ENCODE measurements around the gene MXD3.
"Not testable (repeated sequence)": the region's sequence is repeated elsewhere in the genome, so short reads cannot be mapped to it uniquely, and the experiment has no call there.

The MXD3 gene, protein sequence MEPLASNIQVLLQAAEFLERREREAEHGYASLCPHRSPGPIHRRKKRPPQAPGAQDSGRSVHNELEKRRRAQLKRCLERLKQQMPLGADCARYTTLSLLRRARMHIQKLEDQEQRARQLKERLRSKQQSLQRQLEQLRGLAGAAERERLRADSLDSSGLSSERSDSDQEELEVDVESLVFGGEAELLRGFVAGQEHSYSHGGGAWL

DNA sequence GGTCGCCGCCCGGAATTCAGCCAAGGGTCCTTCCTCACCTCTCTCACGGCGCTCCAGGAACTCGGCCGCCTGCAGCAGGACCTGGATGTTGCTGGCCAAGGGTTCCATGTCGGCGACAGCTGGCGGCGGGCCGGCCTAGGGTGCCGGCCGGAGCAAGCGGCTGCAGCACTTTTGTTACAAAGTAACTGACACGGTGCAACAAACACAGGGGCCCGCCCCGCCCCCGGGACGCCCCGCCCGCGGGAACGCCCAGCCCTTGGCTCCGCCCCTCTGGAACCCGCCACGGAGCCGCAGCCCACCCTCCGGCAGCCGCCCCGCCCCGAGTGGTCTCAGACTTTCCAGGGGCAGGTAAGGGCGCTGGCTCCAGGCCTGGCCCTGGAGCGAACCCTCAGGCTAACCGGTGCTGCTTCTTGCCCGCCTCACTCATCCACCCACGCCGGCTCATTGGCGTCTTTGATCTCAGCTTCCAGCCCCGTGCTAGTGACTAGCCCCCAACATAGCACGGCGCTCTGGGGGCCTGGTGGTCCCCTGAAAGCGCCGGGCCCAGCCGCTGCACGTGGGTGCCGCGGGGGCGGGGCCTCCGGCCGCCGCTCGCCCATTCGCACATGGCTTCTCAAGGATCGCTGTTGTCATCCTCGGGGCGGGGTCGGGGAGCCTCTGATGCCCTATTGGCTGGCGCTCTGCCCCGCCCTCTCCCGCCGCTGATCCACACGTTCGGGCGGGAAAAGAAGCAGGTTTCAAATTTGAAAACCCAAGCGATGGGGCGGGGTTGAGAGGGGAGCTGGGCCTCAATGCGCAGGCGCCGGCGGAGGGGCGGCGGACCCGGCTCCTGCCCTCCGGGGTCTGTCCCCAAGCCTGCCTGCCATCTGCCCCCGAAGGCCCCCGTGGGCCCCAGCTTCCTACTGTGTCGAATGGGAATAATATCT lies at the start of gene MXD3:
TSS of gene MXD3 (minus strand) at position 176 of the 926 bp plus-strand sequence. CDS start at position 108, 68 bp downstream.
- peak; percentile 94 for DNase-seq

DNA sequence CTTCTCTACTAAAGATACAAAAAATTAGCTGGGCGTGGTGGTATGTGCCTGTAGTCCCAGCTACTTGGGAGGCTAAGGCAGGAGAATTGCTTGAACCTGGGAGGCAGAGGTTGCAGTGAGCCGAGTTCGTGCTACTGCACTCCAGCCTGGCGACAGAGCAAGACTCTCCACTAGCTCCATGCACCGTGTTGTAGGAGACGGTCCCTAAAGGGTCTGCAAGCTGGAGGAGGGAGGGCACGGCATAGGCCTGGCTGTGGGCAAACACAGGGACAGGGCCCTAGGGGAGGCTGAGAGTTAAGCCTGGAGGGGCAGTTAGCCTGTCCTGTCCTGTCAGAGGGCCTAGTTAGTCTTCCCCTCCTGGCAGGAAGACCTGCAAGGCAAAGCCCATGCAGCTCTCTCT lies 49.0 kb upstream of the MXD3 start:
- DNase-seq, result not testable (repeated sequence)

DNA sequence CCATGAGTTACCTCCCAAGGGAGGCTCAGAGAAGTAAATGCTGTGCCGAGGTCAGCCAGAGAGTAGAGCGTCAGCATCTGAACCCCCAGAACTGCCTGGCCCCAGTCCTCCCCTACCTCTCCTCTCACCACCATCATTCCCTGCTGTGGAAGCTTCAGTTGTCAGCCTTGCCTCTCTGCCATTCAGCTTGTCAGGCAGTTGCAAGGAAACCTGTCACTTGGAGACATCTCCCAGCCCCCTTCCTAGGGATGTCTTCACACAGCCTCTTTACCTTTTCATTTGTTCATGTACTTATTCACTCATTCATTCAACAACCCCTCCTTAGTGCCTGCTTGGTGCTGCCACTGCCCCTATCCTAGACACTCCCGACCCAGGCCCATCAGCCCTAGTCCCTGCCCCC lies 48.2 kb upstream of the MXD3 start:
- DNase-seq, result no peak

DNA sequence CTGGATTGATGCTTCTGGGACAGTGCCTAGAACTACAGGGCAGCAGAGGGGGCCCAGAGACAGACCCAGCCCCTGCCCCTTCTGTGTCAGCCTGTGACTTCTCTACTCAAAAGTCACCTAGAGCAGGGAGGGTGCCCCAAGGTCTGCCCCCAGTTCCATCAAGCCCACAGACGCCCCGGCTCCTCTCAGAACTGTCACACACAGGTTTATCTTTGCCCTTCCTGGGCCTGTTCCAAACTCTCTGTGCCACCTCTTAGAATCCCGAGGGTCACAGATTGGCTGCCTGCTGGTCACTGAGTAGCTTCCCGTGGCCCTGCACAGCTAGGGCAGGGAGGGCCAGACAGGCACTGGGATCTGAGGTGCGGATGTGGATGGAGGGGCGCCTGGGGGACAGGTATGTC lies 47.8 kb upstream of the MXD3 start:
- DNase-seq, result no peak

DNA sequence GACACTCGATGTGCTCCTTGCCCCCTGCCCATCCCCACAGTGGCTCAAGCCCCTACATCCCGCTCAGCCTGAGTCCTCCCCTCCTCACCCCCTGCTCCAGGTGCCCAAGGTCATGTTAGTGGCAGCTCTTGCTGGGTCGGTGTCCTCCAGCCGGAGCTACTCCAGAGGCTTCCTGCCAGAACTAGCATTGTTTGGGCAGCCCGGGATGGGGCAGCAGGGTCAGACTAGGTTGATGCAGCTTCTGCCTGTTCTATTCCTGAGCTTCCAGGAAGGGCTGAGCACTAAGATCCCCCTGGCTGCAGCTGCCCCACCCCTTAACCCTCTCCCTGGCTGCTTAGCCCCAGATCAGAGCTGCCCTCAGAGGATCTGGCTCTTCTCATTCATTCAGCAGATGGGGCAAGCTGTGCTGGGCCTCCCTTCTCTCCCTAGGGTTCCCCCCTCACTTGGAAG lies 46.7 kb upstream of the MXD3 start:
- no peak for DNase-seq

DNA sequence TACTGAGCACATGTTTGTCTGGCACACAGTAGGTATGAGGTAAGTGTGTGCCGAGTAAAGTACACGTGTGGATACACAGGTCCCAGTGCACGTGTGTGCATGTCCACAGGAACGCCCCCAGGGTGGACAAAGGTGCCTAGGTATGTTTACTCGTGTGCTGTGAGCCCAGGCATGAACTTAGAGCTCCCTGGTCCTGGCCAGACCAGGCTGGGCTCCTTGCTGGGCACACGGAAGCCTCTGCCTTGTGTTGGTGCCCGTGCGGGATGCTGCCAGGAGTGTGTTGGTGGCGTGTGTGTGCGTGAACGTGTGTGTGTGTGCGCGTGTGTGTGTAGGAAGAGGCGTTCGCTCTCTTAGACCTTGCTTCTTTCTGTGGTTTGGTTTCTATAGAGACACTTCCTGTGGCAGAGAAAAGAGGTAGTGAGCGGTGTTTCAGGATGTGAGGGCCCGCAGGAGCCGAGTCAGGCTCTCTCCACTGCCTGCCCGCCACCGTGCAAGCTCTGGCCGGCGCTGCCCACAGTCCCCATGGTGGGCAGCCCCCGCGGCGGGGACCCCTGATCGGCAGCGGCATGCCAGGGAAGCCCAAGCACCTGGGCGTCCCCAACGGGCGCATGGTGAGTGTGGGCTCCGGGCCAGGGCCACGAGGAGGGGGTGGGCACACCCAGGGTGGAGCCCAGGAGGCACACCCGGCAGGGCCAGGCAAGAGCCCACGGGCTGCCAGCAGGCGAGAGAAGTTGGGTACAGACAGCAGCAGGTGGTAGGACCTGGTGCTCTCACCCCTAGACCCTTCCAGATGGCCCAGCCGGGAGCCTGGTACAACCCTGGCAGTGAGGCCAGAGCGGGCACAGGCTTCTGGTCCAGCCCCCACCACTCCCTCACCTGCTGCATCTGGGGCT lies 46.0 kb upstream of the MXD3 start, which contains the start of gene RGS14:
TSS of gene RGS14 (plus strand) at position 466 of the 893 bp plus-strand sequence. CDS start at position 567, 101 bp downstream.
- DNase-seq, result peak; percentile 68

DNA sequence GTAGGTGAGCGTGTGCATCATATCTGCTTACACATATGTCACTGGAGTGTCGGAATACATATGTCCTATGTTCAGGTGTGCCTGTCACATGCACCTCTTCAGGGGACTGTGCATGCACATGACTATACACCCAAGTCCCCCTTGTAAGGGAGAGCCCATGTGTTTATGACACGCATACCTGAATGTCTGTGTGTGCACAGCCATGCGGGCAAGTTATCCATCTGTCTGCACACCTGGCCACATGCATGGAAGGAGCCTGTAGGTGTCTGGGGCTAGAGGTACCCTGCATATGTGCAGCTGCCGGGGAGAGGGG lies 45.4 kb upstream of the MXD3 start:
- DNase-seq, result no peak

DNA sequence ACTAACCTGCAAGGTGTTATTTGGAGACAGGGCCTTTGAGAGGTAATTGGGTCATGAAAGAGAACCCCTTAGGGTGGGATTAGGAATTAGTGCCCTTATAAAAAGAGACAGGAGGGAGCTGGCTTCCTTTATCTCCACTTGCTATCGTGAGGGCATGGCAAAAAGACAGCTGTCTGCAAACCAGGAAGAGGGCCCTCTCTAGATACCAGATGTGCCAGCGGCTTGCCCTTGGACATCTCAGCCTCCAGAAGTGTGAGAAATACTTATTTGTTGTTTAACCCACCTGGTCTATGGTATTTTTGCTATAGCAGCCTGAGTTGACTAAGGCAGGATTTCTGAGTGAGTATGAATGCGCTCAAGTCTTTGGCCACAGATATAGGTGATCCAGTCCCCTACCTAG lies 45.0 kb upstream of the MXD3 start:
- DNase-seq, result no peak

DNA sequence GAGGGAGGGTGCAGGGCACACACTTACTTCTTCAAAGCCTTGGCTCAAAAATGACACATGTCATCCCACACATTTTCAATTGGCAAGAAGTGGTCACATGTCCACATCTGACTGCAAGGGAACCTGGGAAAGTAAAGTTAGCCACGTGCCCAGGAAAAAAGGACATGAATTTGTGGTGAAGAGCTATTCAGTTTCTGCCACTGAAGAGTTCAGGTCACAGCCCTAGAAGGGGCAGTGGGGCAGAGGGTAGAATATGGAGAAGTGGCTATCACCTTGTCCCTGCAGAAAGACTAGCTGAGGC lies 44.1 kb upstream of the MXD3 start:
- no peak for DNase-seq

DNA sequence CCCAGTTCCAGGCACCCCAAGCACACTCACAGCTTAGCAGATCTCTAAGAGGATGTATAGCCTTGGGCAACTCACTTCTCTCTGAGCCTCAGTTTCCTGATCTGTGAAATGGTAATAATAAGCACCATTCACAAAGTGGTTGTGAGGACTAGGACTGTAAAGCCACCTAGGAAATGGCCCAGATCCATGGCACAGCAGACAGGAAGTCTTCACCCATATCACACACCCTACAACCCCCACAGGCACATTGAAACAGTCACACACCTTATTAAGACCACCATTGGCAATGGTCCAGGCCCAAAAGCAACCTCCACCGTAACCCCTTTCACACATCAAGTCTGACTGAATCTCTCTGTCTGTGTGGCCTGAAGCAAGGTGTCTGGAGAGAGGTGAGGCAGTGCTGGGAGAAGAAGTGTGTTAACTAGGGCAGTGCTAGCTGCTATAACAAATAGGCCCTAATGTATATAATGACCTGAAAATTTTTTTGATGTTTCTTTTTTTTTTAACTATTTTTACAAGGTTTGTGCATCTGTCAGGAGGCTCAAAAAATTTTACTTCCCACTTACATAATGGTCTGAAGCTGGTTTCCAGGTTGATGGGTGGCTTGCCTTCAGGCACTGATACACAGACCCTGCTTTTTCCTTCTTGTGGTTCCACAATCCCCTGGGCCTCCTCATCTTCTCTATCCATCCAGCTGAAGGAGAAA lies 43.6 kb upstream of the MXD3 start:
- DNase-seq, result no peak

DNA sequence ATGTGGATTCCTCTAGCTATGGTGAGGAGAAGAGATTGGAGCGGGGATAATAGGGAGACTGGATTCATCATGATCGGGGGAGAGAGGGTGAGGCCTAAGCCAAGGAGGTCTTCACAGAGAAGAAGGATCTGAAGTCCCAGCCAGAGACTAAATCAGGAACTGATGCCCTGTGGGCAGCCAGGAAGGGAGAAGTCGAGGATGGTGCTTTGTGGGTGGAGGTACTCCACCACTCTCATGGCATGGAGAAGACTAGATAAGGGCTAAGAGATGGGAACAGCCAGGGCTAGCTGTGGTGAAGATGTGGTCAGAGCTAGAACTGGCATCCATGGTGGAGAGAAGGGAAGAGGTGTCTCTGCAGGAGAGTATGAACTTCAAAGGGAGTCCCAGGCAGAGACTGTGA lies 43.0 kb upstream of the MXD3 start:
- DNase-seq, result no peak

DNA sequence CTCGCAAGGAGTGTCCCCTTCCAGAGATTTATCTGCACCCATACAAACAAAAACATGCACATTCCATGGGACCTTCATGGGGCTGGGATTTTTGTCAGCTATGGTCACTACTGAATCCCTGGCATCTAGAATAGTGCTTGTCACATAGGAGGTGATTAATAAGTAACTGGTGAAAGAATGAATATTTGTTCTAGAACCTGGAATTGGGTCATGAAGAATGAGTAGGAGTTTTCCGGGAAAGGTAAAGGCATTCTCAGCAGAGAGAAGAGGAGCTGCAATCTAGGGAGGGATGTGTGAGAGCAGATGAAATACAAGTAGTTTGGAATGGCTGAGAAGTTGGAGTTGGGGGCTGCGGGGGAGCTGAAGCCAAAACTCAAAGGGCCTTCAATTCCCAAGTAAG lies 42.6 kb upstream of the MXD3 start:
- DNase-seq, result no peak

DNA sequence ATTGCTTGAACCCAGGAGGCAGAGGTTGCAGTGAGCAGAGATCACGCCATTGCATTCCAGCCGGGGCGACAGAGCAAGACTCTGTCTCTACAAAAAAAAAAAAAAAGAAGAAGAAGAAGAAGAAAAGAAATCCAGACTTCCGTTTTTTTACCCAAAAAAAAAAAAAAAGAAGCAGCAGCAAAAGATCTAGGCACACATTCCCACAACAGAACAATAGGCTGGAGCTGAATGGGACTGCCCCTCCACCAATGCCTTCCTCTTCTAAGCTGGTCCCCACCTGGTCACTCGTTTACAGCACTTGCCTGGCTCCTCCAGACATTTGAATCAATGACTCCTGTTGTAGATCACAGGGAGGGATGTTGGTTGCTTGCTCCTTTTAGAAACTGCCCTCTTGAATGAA lies 41.4 kb upstream of the MXD3 start:
- DNase-seq, result no peak

DNA sequence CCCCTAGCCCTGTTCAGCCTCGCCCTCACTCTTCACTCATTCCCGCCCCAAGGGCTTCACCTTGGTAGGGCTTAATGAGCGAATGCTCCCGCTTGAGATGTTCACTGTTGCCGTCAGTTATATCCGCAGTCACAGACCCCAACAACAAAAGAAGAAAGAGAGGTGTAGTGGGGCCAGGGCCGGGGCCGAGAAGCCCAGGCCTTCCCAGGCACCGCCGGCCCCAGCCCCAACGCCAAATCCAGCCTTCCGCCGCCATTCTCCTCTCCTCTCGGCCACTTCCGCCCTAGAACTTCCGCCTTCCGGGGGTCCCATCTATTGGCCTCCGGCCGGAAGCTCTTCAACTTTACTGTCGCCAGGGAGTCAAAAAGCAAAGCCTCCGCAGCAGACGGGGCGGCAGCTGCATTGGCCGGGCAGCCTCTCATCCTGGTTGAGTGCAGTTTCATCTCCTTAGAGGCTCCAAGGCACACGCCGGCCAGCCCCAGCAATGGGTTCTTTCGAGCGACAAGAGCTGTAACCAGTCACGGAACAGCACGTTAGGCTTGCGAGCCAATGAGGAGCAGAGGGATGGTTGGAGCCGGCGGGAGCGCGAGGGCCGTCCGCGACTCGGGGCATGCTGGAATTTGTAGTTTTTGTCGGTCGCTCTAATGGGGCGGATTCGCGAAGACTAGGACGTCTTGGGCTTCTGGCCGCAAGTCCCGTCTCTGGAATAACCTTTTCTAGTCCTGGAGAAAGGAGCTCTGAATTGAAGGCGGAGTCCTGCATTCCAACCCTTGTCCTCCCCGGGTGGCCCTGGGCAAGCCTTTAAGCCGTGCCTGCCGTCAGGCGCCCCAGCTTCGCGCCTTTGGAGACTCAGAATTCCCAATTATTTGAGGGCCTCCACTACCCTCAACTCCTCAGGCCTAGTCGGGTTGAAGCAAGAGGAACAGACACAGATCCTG lies 40.0 kb upstream of the MXD3 start, which contains the start of gene LMAN2:
TSS of gene LMAN2 (minus strand) at position 277 of the 938 bp plus-strand sequence. CDS start at position 256, 21 bp downstream.
- peak; percentile 98 for DNase-seq

DNA sequence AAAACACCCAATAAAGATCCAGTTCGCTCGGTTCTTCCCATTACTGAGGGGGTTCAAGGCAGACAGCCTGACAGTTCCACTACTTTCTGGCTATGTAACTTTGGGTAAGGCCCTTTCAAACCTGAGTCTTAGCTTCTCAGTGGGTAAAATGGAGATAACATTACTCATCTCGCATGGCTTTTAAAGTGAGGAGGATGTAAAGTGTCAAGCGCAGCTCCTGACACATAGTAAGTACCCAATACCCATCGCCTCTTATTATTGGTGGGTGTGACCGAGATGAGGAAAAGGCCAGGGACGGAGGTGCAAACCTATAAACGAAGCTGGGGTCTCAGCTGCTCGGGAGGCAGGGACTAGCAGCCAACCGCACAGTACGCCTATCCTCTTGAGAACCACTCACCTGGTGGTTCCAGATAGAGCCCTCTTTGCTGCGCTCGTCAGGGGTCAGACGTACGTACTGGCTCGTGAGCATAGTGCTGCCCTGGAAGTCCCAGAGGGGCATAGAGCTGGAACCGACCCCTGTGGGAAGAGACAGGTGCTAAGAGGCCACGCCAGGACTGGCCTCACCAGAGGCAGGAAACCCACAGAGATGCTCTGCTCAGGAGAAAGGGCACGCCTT lies 39.2 kb upstream of the MXD3 start:
- no peak for DNase-seq

DNA sequence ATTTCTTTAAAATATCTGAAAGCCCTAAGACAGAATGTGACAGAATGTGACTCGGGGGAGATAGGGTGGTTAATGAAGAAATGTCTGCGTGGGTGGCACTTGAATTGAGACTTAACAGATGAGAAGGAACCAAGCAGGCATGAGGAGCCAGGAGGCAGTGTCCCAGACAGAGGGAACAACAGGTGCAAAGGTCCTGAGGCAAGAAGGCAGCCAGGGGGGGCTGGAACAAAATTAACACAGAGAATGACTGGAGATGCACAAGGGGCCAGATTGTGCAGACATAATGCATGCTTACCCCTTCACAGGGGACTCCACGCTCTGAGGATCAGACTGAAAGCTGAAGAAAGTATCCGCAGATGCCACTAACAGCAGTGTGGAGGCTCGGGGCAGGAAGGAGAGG lies 38.1 kb upstream of the MXD3 start:
- DNase-seq, result no peak

DNA sequence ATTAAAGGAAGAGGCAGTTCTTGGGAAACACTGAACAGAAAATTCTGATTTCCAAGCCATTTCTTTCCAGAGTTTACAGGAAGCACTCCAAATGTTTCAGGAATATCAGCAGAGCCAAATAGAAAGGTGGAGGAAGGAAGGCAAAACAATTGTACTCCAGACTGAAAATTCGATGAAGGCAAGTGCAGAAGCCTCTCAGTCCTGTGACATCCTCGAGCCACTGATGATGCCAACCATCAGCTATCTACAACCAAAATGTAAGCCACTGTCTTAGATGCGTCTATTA lies 37.6 kb upstream of the MXD3 start:
- DNase-seq, result no peak

DNA sequence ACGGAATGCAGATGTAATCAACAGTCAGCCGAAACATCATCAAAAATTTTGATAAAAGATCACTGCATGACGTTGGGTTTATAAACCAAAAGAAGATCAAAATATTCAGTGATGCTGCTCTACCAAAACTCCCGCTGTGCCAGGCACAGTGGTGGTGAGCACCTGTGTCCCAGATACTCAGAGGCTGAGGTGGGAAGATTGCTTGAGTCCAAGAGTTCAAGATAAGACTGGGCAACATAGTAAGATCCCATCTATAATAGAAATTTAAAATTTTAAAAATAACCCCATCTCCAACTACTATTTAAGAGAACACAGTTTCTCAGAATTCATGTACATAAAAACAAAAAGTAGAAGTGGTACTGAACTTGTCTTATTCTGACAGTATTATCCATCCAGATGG lies 36.0 kb upstream of the MXD3 start:
- no peak for DNase-seq

DNA sequence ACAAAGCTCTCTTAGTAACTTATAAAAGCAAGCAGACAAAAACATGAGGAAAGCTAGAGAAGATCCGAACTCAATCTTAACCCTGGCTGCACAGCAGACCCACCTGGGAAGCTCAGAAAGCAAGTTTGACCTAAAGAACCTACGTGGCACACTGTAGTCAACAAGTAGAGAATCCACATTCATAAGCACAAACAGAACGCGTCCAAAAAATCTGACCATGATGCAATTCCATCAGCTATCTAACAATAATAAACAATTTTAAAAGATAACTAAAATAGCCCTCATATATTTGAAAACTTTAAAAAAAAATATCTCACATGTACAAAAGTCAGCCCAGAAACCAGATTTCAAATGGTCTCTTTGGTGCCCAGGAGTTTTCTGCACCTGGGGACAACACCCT lies 35.1 kb upstream of the MXD3 start:
- DNase-seq, result no peak

DNA sequence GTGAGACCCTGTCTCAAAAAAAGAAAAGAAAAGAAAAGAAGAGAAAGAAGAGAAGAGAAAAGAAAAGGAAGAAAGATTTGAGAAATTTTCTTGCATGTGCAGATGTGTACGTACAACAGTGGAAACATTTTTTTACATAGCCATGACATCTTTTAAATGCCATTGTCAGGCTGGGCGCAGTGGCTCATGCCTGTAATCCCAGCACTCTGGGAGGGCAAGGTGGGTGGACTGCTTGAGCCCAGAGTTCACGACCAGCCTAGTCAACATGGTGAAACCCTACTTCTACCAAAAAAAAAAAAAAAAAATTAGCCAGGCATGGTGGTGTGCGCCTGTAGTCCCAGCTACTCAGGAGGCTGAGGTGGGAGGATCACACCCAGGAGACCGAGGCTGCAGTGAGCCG lies 33.2 kb upstream of the MXD3 start:
- DNase-seq, result no peak

DNA sequence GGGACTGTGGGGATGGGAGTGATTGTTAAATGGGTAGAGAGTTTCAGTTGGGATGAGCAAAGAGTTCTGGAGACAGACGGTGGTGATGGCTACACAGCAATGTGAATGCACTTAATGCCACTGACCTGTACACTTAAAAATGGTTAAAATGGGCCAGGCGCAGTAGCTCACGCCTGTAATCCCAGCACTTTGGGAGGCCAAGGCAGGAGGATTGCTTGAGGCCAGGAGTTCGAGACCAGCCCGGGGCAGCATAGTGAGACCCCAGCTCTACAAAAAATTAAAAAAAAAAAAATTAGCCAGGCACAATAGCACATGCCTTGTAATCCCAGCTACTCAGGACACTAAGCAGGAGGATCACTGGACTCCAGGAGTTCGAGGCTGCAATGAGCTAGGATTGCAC lies 32.1 kb upstream of the MXD3 start:
- no peak for DNase-seq
